Heart left ventricle (tissue), 16 donors: ENCODE measurements around the gene ZCCHC9. TPM values are rescaled to one million over a fixed set of nuclear protein-coding genes. Genes with fewer than 3 reads are reported as not detected.

Experiments
- ATAC-seq, 4 donors: fragments of 200-7000 bp; cut with Tn5 transposase; one replicate each; pipeline ENCODE4 v1.9.1; 2020 to 2022; ENCODE audit warnings: moderate library complexity in 4 of 4, mild to moderate bottlenecking in 3 of 4, moderate number of reproducible peaks in 1 of 4
- DNase-seq, 5 donors: peaks; one replicate each; pipeline ENCODE4 v3.0.0-alpha.2; 2020
- H3K27ac ChIP-seq, 12 donors: fragments of 200-600 bp; sonication (generic) in 4 of 12; one replicate each; pipeline versions ENCODE4 v1.5.0 to v1.8.0; 2016 to 2022; ENCODE audit warnings: mild to moderate bottlenecking in 2 of 12
- H3K27me3 ChIP-seq, 9 donors: fragments of 200-600 bp; sonication (generic) in 2 of 9; one replicate each; pipeline versions ENCODE4 v1.5.1 to v1.8.0; 2016 to 2022; ENCODE audit warnings: mild to moderate bottlenecking in 3 of 9
- H3K36me3 ChIP-seq, 9 donors: fragments of 200-600 bp; sonication (generic) in 2 of 9; one replicate each; pipeline versions ENCODE4 v1.5.0 to v1.8.0; 2018 to 2022; ENCODE audit warnings: mild to moderate bottlenecking in 2 of 9
- H3K4me1 ChIP-seq, 12 donors: fragments of 200-600 bp; sonication (generic) in 4 of 12; one replicate each; pipeline versions ENCODE4 v1.5.0 to v1.8.0; 2016 to 2022; ENCODE audit warnings: mild to moderate bottlenecking in 3 of 12
- H3K4me3 ChIP-seq, 12 donors: fragments of 200-600 bp; sonication (generic) in 4 of 12; one replicate each; pipeline versions ENCODE4 v1.5.0 to v1.8.0; 2017 to 2022; ENCODE audit warnings: mild to moderate bottlenecking in 9 of 12, moderate library complexity in 4 of 12
- H3K9me3 ChIP-seq, 12 donors: fragments of 200-600 bp; sonication (generic) in 4 of 12; one replicate each; pipeline versions ENCODE4 v1.5.0 to v1.8.0; 2016 to 2022; ENCODE audit warnings: mild to moderate bottlenecking in 1 of 12
- CTCF ChIP-seq, 12 donors: fragments of 200-600 bp; sonication (generic) in 4 of 12; IDR thresholded peaks; one replicate each; pipeline versions ENCODE4 v1.5.0 to v1.8.0; 2018 to 2022; ENCODE audit warnings: antibody characterized with exemption in 12 of 12, mild to moderate bottlenecking in 5 of 12
- POLR2A ChIP-seq, 2 donors: fragments of 450-650 bp; IDR thresholded peaks; one replicate each; pipeline ENCODE4 v1.6.1; 2017; ENCODE audit warnings: antibody characterized with exemption in 2 of 2, mild to moderate bottlenecking in 2 of 2, moderate library complexity in 2 of 2
- WGBS, 4 donors: extraction: QIAGEN DNeasy Blood & Tissue Kit in 2 of 4; methylation state at CpG; one replicate each; pipeline versions ENCODE4 v1.1.5 to v1.1.7; 2013 to 2018; 5-methylcytosine and 5-hydroxymethylcytosine counted together
- intact Hi-C, 10 donors: fragments of 100-400 bp; cut with DNase I; formaldehyde crosslinking; loops; one replicate each; pipeline versions ENCODE4 v1.11.1 to v1.14.2; 2022
- polyA plus RNA-seq, 2 donors: library from polyadenylated mRNA; stranded (reverse); fragments of 200-250 nt; gene quantifications; one replicate each; pipeline ENCODE4 v1.2.3, GENCODE V29; 2013
- total RNA-seq, 9 donors: library from RNA; depleted of rRNA in 2 of 9; stranded (reverse); fragments of >200 nt in 2 of 9; fragmentation: NEBNext Ultra II Directional in 3 of 9; extraction: Animal tissue kit (Norgen Biotek cat#: 25700) in 3 of 9; gene quantifications; one replicate each; pipeline versions ENCODE4 v1.1.0 to v1.2.4, GENCODE V29; 2016 to 2023
- donor health status: ischemic (EF 13 %, LVEDD 7.1; RV severe dilation, severe dysfunction).
- donor health status: healthy with polysubstance abuse.
- donor health status: DM: no; HTN: yes; CAD: no.
- donor health status: DM: no; HTN: no; CAD: no.
- donor health status: ischemic (EF 25% LVEDD 6.9; RV normal size, moderate dysfunction).
- donor health status: ischemic (EF 25% LVEDD 5.7; RV mildly dilated, moderate dysfunction).
- donor health status: healthy.
- donor health status: DM: yes; HTN: yes; CAD: no.
- donor health status: ischemic (EF 35%, LVEDD 5.7; RV mildly dilated, moderate dysfunction).
- donor health status: nonischemic (EF 11% LVEDD 7.7; RV severe dilation, severe dysfunction).
- donor health status: DM: yes; HTN: yes; CAD: no.
- donor health status: PGD.
- donor health status: ischemic (EF 29% LVEDD 5.4; RV normal size, mild dysfunction).
- donor health status: nonischemic (EF 23%, LVEDD 6.1; RV moderate dilation, normal function).

ZCCHC9 gene
- total and polyA plus RNA-seq, 11 donors = 6.5 to 16.2 (median 11.2) TPM

- ATAC-seq (no peak), DNase-seq (no peak)
- intact Hi-C loops = no loop called here
- Histone ChIP-seq H3K4me1 (no peaks in the 10 kb centered on the region), H3K9me3 (no peaks in the 10 kb centered on the region), H3K36me3 (peaks cover 0 to 37% (median 26%) of the 10 kb centered on the region in 9 donors), H3K4me3 (no peak overlapping the region), H3K27ac (no peak overlapping the region), H3K27me3 (no peaks in the 10 kb centered on the region)
- 87 to 95% (median 93%) methylated on average over 2 of the region's 2 CpGs for WGBS, 4 donors
- no peak for TF ChIP-seq POLR2A (IDR thresholded peaks at IDR 0.05)
- no peak for TF ChIP-seq CTCF (IDR thresholded peaks at IDR 0.05)
Observed at GRCh38 chr5:81316571-81316970, 15.2 kb downstream of the ZCCHC9 start.

DNA sequence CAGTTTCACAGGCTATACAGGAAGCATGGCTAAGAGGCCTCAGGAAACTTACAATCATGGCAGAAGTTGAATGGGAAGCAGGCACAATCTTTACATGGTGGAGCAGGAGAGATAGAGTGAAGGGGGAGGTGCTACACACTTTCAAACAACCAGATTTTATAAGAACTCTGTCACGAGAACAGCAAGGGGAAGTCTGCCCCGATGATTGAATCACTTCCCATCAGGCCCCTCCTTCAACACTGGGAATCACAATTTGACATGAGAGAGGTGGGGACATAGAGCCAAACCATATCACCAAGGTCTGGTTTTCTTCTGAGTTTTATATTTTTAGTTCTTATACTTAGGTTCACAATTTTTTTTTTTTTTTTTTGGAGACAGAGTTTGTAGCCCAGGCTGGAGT is 16.1 kb downstream of the ZCCHC9 start:
- no peak for ATAC-seq
- intact Hi-C loops = no loop called here

GRCh38 chr5:81326554-81326953 is 25.2 kb downstream of the ZCCHC9 start:
- no peak overlapping the region for H3K4me3 ChIP-seq
- H3K27ac ChIP-seq = no peak overlapping the region
- ATAC-seq (no peak), DNase-seq (no peak)
- TF ChIP-seq CTCF (IDR thresholded peaks at IDR 0.05) (no peak), POLR2A (IDR thresholded peaks at IDR 0.05) (no peak)
- no peaks in the 10 kb centered on the region for H3K4me1 ChIP-seq
- WGBS, 4 donors = 92 to 98% (median 95%) methylated on average over 2 of the region's 2 CpGs
- intact Hi-C loops = no loop called here
- no peaks in the 10 kb centered on the region for H3K9me3 ChIP-seq
- peaks cover 0 to 3% (median 0%) of the 10 kb centered on the region in 9 donors for H3K27me3 ChIP-seq
- H3K36me3 ChIP-seq = no peaks in the 10 kb centered on the region

More for the DNA sequence above, 16.1 kb downstream of the ZCCHC9 start:
- H3K27me3 ChIP-seq = no peaks in the 10 kb centered on the region
- H3K36me3 ChIP-seq = peaks cover 0 to 28% (median 16%) of the 10 kb centered on the region in 9 donors
- TF ChIP-seq CTCF (IDR thresholded peaks at IDR 0.05) (no peak), POLR2A (IDR thresholded peaks at IDR 0.05) (no peak)
- H3K9me3 ChIP-seq = no peaks in the 10 kb centered on the region
- no peak overlapping the region for H3K27ac ChIP-seq
- no peaks in the 10 kb centered on the region for H3K4me1 ChIP-seq
- DNase-seq = no peak
- no peak overlapping the region for H3K4me3 ChIP-seq
- WGBS, 4 donors = 42 to 69% (median 56%) methylated on average over 2 of the region's 2 CpGs

GRCh38 chr5:81334304-81335061 is 33.1 kb downstream of the ZCCHC9 start:
- peak in 1 of 5 donors; percentile 28 for DNase-seq

More at GRCh38 chr5:81334304-81335061, 33.1 kb downstream of the ZCCHC9 start:
- peak in 1 of 4 donors; percentile 20 for ATAC-seq
- intact Hi-C loops = no loop called here
- H3K4me3 ChIP-seq = peak overlapping the region in 8 of 12 donors; percentile 25 to 42 (median 32)
- H3K27me3 ChIP-seq = peaks cover 0 to 3% (median 0%) of the 10 kb centered on the region in 9 donors
- no peaks in the 10 kb centered on the region for H3K36me3 ChIP-seq
- no peaks in the 10 kb centered on the region for H3K9me3 ChIP-seq
- 56 to 67% (median 65%) methylated on average over 14 of the region's 14 CpGs for WGBS, 4 donors
- no peak overlapping the region for H3K27ac ChIP-seq
- H3K4me1 ChIP-seq = no peaks in the 10 kb centered on the region
- TF ChIP-seq POLR2A (IDR thresholded peaks at IDR 0.05) (no peak), CTCF (IDR thresholded peaks at IDR 0.05) (no peak)
